ENCODE results near the gene GPR75.

The GPR75 gene

DNA sequence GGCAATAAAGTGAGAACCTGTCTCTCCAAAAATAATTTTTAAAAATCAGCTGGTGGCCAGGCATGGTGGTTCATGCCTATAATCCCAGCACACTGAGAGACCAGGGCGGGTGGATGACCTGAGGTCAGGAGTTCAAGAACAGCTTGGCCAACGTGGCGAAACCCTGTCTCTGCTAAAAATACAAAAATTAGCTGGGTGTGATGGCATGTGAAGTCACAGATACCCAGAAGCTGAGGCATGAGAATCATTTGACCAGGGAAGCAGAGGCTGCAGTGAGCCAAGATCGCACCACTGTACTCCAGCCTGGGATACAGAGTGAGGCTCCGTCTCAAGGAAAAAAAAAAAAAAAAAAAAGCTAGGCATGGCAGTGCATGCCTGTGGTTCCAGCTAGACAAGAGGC, 7.4 kb upstream of the GPR75 start:
- ChIA-PET POLR2A (no interaction called here), CTCF (interaction anchor here (0.6 kb wide), 1 partner anchor 18 kb away, joined by 3 read pairs; no protein-coding TSS in a partner anchor)
- no peak overlapping the region for H3K4me3 ChIP-seq (ENCODE audit: low read depth, low read length)
- H3K9me3 ChIP-seq (ENCODE audit: control insufficient read depth, insufficient read depth, low read depth, low read length): no peaks in the 10 kb centered on the region
- TF ChIP-seq ZNF324 (tag by site-specific recombination; IDR thresholded peaks at IDR 0.05): no peak
- TF ChIP-seq, protein P1, sequence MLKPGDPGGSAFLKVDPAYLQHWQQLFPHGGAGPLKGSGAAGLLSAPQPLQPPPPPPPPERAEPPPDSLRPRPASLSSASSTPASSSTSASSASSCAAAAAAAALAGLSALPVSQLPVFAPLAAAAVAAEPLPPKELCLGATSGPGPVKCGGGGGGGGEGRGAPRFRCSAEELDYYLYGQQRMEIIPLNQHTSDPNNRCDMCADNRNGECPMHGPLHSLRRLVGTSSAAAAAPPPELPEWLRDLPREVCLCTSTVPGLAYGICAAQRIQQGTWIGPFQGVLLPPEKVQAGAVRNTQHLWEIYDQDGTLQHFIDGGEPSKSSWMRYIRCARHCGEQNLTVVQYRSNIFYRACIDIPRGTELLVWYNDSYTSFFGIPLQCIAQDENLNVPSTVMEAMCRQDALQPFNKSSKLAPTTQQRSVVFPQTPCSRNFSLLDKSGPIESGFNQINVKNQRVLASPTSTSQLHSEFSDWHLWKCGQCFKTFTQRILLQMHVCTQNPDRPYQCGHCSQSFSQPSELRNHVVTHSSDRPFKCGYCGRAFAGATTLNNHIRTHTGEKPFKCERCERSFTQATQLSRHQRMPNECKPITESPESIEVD (tag by site-specific recombination; IDR thresholded peaks at IDR 0.05): no peak
- no peak for TF ChIP-seq WT1 (tag by site-specific recombination; IDR thresholded peaks at IDR 0.05)
- TF ChIP-seq, protein P2, sequence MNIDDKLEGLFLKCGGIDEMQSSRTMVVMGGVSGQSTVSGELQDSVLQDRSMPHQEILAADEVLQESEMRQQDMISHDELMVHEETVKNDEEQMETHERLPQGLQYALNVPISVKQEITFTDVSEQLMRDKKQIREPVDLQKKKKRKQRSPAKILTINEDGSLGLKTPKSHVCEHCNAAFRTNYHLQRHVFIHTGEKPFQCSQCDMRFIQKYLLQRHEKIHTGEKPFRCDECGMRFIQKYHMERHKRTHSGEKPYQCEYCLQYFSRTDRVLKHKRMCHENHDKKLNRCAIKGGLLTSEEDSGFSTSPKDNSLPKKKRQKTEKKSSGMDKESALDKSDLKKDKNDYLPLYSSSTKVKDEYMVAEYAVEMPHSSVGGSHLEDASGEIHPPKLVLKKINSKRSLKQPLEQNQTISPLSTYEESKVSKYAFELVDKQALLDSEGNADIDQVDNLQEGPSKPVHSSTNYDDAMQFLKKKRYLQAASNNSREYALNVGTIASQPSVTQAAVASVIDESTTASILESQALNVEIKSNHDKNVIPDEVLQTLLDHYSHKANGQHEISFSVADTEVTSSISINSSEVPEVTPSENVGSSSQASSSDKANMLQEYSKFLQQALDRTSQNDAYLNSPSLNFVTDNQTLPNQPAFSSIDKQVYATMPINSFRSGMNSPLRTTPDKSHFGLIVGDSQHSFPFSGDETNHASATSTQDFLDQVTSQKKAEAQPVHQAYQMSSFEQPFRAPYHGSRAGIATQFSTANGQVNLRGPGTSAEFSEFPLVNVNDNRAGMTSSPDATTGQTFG (tag by site-specific recombination; IDR thresholded peaks at IDR 0.05; ENCODE audit: borderline replicate concordance): no peak
- TF ChIP-seq ZNF768 (tag by site-specific recombination; IDR thresholded peaks at IDR 0.05): no peak
- TF ChIP-seq, protein P3, sequence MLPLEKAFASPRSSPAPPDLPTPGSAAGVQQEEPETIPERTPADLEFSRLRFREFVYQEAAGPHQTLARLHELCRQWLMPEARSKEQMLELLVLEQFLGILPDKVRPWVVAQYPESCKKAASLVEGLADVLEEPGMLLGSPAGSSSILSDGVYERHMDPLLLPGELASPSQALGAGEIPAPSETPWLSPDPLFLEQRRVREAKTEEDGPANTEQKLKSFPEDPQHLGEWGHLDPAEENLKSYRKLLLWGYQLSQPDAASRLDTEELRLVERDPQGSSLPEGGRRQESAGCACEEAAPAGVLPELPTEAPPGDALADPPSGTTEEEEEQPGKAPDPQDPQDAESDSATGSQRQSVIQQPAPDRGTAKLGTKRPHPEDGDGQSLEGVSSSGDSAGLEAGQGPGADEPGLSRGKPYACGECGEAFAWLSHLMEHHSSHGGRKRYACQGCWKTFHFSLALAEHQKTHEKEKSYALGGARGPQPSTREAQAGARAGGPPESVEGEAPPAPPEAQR (tag by site-specific recombination; IDR thresholded peaks at IDR 0.05): no peak
- TF ChIP-seq, protein P4, sequence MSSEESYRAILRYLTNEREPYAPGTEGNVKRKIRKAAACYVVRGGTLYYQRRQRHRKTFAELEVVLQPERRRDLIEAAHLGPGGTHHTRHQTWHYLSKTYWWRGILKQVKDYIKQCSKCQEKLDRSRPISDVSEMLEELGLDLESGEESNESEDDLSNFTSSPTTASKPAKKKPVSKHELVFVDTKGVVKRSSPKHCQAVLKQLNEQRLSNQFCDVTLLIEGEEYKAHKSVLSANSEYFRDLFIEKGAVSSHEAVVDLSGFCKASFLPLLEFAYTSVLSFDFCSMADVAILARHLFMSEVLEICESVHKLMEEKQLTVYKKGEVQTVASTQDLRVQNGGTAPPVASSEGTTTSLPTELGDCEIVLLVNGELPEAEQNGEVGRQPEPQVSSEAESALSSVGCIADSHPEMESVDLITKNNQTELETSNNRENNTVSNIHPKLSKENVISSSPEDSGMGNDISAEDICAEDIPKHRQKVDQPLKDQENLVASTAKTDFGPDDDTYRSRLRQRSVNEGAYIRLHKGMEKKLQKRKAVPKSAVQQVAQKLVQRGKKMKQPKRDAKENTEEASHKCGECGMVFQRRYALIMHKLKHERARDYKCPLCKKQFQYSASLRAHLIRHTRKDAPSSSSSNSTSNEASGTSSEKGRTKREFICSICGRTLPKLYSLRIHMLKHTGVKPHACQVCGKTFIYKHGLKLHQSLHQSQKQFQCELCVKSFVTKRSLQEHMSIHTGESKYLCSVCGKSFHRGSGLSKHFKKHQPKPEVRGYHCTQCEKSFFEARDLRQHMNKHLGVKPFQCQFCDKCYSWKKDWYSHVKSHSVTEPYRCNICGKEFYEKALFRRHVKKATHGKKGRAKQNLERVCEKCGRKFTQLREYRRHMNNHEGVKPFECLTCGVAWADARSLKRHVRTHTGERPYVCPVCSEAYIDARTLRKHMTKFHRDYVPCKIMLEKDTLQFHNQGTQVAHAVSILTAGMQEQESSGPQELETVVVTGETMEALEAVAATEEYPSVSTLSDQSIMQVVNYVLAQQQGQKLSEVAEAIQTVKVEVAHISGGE (tag by site-specific recombination; conservative IDR thresholded peaks at IDR 0.05; ENCODE audit: low read depth): no peak
- TF ChIP-seq ZNF677 (tag by site-specific recombination; IDR thresholded peaks at IDR 0.05): no peak
- no peak for TF ChIP-seq ZNF2 (tag by site-specific recombination; IDR thresholded peaks at IDR 0.05)
- TF ChIP-seq ZNF776 (tag by site-specific recombination; IDR thresholded peaks at IDR 0.05; ENCODE audit: borderline replicate concordance): no peak
- no peak for TF ChIP-seq ZNF791 (tag by site-specific recombination; IDR thresholded peaks at IDR 0.05)
- TF ChIP-seq ZNF747 (tag by site-specific recombination; IDR thresholded peaks at IDR 0.05): no peak
- TF ChIP-seq, protein P5, sequence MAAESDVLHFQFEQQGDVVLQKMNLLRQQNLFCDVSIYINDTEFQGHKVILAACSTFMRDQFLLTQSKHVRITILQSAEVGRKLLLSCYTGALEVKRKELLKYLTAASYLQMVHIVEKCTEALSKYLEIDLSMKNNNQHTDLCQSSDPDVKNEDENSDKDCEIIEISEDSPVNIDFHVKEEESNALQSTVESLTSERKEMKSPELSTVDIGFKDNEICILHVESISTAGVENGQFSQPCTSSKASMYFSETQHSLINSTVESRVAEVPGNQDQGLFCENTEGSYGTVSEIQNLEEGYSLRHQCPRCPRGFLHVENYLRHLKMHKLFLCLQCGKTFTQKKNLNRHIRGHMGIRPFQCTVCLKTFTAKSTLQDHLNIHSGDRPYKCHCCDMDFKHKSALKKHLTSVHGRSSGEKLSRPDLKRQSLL (tag by site-specific recombination; IDR thresholded peaks at IDR 0.05): no peak
- TF ChIP-seq ZNF596 (tag by site-specific recombination; IDR thresholded peaks at IDR 0.05): no peak
- TF ChIP-seq, protein P6, sequence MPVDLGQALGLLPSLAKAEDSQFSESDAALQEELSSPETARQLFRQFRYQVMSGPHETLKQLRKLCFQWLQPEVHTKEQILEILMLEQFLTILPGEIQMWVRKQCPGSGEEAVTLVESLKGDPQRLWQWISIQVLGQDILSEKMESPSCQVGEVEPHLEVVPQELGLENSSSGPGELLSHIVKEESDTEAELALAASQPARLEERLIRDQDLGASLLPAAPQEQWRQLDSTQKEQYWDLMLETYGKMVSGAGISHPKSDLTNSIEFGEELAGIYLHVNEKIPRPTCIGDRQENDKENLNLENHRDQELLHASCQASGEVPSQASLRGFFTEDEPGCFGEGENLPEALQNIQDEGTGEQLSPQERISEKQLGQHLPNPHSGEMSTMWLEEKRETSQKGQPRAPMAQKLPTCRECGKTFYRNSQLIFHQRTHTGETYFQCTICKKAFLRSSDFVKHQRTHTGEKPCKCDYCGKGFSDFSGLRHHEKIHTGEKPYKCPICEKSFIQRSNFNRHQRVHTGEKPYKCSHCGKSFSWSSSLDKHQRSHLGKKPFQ (tag by site-specific recombination; IDR thresholded peaks at IDR 0.05): no peak
- TF ChIP-seq, protein P7, sequence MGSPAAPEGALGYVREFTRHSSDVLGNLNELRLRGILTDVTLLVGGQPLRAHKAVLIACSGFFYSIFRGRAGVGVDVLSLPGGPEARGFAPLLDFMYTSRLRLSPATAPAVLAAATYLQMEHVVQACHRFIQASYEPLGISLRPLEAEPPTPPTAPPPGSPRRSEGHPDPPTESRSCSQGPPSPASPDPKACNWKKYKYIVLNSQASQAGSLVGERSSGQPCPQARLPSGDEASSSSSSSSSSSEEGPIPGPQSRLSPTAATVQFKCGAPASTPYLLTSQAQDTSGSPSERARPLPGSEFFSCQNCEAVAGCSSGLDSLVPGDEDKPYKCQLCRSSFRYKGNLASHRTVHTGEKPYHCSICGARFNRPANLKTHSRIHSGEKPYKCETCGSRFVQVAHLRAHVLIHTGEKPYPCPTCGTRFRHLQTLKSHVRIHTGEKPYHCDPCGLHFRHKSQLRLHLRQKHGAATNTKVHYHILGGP (tag by site-specific recombination; IDR thresholded peaks at IDR 0.05): no peak
- no peak for TF ChIP-seq ZSCAN23 (tag by site-specific recombination; IDR thresholded peaks at IDR 0.05)
- TF ChIP-seq, protein P8, sequence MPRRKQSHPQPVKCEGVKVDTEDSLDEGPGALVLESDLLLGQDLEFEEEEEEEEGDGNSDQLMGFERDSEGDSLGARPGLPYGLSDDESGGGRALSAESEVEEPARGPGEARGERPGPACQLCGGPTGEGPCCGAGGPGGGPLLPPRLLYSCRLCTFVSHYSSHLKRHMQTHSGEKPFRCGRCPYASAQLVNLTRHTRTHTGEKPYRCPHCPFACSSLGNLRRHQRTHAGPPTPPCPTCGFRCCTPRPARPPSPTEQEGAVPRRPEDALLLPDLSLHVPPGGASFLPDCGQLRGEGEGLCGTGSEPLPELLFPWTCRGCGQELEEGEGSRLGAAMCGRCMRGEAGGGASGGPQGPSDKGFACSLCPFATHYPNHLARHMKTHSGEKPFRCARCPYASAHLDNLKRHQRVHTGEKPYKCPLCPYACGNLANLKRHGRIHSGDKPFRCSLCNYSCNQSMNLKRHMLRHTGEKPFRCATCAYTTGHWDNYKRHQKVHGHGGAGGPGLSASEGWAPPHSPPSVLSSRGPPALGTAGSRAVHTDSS (tag by site-specific recombination; IDR thresholded peaks at IDR 0.05): no peak
- no peak overlapping the region for H3K27ac ChIP-seq (ENCODE audit: extremely low read depth, low read depth, low read length)
- peaks cover 39 to 63% of the 10 kb centered on the region in 2 experiments for H3K36me3 ChIP-seq (ENCODE audit: control insufficient read depth in 2 of 2, insufficient read depth in 1 of 2, low read length in 2 of 2)
- H3K4me1 ChIP-seq (ENCODE audit: control insufficient read depth, insufficient read depth, low read length): no peaks in the 10 kb centered on the region
